Psoas muscle (tissue), 8 donors: Measurements from ENCODE around the gene WLS. TPM values are rescaled to one million over a fixed set of nuclear protein-coding genes. Genes with fewer than 3 reads are reported as not detected.
A peak's percentile ranks its signal among the peaks of the same experiment; 100 is the strongest.

Experiments used
- ATAC-seq, 4 donors: fragments of 200-7000 bp; cut with Tn5 transposase; one replicate each; pipeline ENCODE4 v1.9.1; 2020; ENCODE audit warnings: moderate library complexity in 3 of 4, mild to moderate bottlenecking in 2 of 4
- DNase-seq, 2 donors: peaks; one replicate each; pipeline ENCODE4 v3.0.0-alpha.2; 2020
- H3K27ac ChIP-seq: fragments of 200-600 bp; one replicate; pipeline ENCODE4 v1.8.0; 2022
- H3K27me3 ChIP-seq, 3 donors: fragments of 200-600 bp in 1 of 3; one replicate each; pipeline versions ENCODE4 v1.6.1 to v1.8.0; 2013 to 2022; ENCODE audit warnings: low read length in 2 of 3, mild to moderate bottlenecking in 2 of 3, moderate library complexity in 1 of 3; ENCODE audit not compliant: insufficient read depth in 3 of 3
- H3K36me3 ChIP-seq, 2 donors: fragments of 200-600 bp in 1 of 2; one replicate each; pipeline versions ENCODE4 v1.6.1 to v1.8.0; 2013 to 2022; ENCODE audit warnings: low read depth in 1 of 2, mild to moderate bottlenecking in 1 of 2, moderate library complexity in 1 of 2; ENCODE audit not compliant: insufficient read depth in 1 of 2
- H3K4me1 ChIP-seq: fragments of 200-600 bp; one replicate; pipeline ENCODE4 v1.8.0; 2022
- H3K4me3 ChIP-seq: fragments of 200-600 bp; one replicate; pipeline ENCODE4 v1.8.0; 2022; ENCODE audit warnings: mild to moderate bottlenecking
- H3K9me3 ChIP-seq: fragments of 200-600 bp; one replicate; pipeline ENCODE4 v1.8.0; 2022
- CTCF ChIP-seq: fragments of 200-600 bp; IDR thresholded peaks from one replicate; pipeline ENCODE4 v1.8.0; 2022; ENCODE audit warnings: antibody characterized with exemption
- WGBS, 3 donors: extraction: QIAGEN DNeasy Blood & Tissue Kit; methylation state at CpG; one replicate each; pipeline versions ENCODE4 v1.1.6 to v1.1.7; 2013; 5-methylcytosine and 5-hydroxymethylcytosine counted together
- intact Hi-C, 2 donors: fragments of 100-400 bp; cut with DNase I; formaldehyde crosslinking; loops; one replicate each; pipeline versions ENCODE4 v1.11.0 to v1.14.2; 2022
- polyA plus RNA-seq, 3 donors: library from polyadenylated mRNA; stranded (reverse); fragments of 200-250 nt; gene quantifications; one replicate each; pipeline ENCODE4 v1.2.3, GENCODE V29; 2013
- total RNA-seq, 4 donors: library from RNA; stranded (reverse); fragmentation: NEBNext Ultra II Directional in 2 of 4; extraction: Animal tissue kit (Norgen Biotek cat#: 25700) in 2 of 4; gene quantifications; one replicate each; pipeline versions ENCODE4 v1.2.1 to v1.2.4, GENCODE V29; 2021 to 2023
- donor health status: healthy with polysubstance abuse.
- donor health status: DM: no; HTN: no; CAD: no; lungs with moderate emphysema.
- donor health status: Bipolar disorder and iron deficiency.
- donor health status: healthy.
- donor health status: DM: yes; HTN: yes; CAD: no.
- donor health status: DM: no; HTN: no; CAD: no.
- donor health status: DM: no; HTN: no; CAD: no.
- donor health status: DM: yes; HTN: yes; CAD: no.

Gene WLS
- total and polyA plus RNA-seq, 7 donors = 3.1 to 32.3 (median 15.2) TPM

GRCh38 chr1:68115308-68115707 lies 117.0 kb downstream of the WLS start:
- Histone ChIP-seq H3K9me3 (no peaks in the 10 kb centered on the region), H3K36me3 (no peaks in the 10 kb centered on the region), H3K27me3 (no peaks in the 10 kb centered on the region), H3K4me1 (peaks cover 14% of the 10 kb centered on the region), H3K4me3 (no peak overlapping the region), H3K27ac (no peak overlapping the region)
- intact Hi-C loops = loop anchor here (5.0 to 10.0 kb wide), 5 partner anchors 207 to 1622 kb away; no protein-coding TSS in a partner anchor
- DNase-seq (no peak), ATAC-seq (no peak)
- WGBS, 3 donors = 77 to 94% (median 89%) methylated on average over 4 of the region's 4 CpGs
- TF ChIP-seq CTCF = no peak

DNA sequence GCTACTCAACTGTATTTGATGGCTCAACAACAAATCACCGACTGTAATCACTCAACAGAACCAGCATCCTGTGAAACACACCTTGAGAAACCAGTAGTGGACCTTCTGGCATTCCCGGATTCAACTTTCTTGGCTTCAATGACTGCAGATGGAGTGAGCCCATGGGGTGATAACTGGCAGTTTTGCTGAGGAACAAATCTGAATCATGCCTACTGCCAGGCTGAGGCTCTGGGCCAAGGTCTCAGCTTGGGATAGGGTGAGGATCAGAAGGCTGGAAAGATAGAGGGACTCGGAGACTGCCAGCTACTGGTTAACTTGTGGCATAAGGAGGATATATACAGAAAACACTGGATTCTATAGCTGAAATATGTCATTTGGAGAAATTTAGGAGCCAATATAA lies 118.4 kb downstream of the WLS start:
- WGBS, 3 donors = 71 to 81% (median 80%) methylated on average over 3 of the region's 3 CpGs

GRCh38 chr1:68112835-68113243 lies 119.5 kb downstream of the WLS start:
- intact Hi-C loops = loop anchor here (5.0 to 10.0 kb wide), 5 partner anchors 258 to 1622 kb away; no protein-coding TSS in a partner anchor
- H3K27ac ChIP-seq = no peak overlapping the region
- no peak overlapping the region for H3K4me3 ChIP-seq
- TF ChIP-seq CTCF = no peak
- H3K27me3 ChIP-seq = no peaks in the 10 kb centered on the region
- H3K9me3 ChIP-seq = no peaks in the 10 kb centered on the region
- ATAC-seq (peak; percentile 59 to 85 (median 76)), DNase-seq (no peak)
- 16 to 22% (median 17%) methylated on average over 7 of the region's 7 CpGs for WGBS, 3 donors
- peaks cover 14% of the 10 kb centered on the region for H3K4me1 ChIP-seq
- H3K36me3 ChIP-seq = no peaks in the 10 kb centered on the region

More for the DNA sequence above, 118.4 kb downstream of the WLS start:
- no peaks in the 10 kb centered on the region for H3K27me3 ChIP-seq
- H3K4me3 ChIP-seq = no peak overlapping the region
- H3K27ac ChIP-seq = no peak overlapping the region
- intact Hi-C loops = loop anchor here (5.0 to 10.0 kb wide), 5 partner anchors 259 to 1621 kb away; no protein-coding TSS in a partner anchor
- H3K9me3 ChIP-seq = no peaks in the 10 kb centered on the region
- no peak for TF ChIP-seq CTCF
- peaks cover 14% of the 10 kb centered on the region for H3K4me1 ChIP-seq
- no peaks in the 10 kb centered on the region for H3K36me3 ChIP-seq
- DNase-seq = no peak
- ATAC-seq = no peak

- peak; percentile 60 for TF ChIP-seq CTCF
- Histone ChIP-seq H3K4me1 (peaks cover 11% of the 10 kb centered on the region), H3K36me3 (no peaks in the 10 kb centered on the region), H3K27me3 (no peaks in the 10 kb centered on the region), H3K4me3 (no peak overlapping the region), H3K27ac (no peak overlapping the region), H3K9me3 (no peaks in the 10 kb centered on the region)
- 31 to 34% (median 31%) methylated on average over 7 of the region's 7 CpGs for WGBS, 3 donors
- DNase-seq (peak; percentile 59 to 85), ATAC-seq (peak; percentile 75 to 90 (median 87))
- intact Hi-C loops = loop anchor here (2.0 to 10.0 kb wide), 6 partner anchors 257 to 1623 kb away; no protein-coding TSS in a partner anchor
Measured at GRCh38 chr1:68111519-68112436, 120.5 kb downstream of the WLS start.
